ENCODE data around the gene TFF1. TPM values are rescaled to one million over a fixed set of nuclear protein-coding genes. Genes with fewer than 3 reads are reported as not detected.

Gene TFF1
- total and polyA plus RNA-seq, 2 of the 4 experiments (the other 2 are of a cell fraction): not detected

DNA sequence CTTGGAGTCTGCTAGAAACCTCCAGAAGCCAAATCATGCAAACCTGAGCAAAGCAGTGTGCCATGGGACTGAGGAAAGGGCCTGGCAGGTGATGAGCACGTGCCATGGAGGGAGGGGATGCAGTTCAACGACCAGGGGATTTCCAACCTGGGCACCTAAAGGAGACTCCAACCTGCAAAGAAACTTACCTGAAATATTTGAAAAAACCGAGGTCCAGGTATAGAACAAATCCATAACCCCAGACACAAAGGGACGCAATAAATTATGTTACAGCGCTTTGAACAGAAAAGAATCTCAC lies 46.2 kb upstream of the TFF1 start:
- no peaks in the 10 kb centered on the region for H4K20me1 ChIP-seq (ENCODE audit: insufficient read depth, low read length)
- intact Hi-C loops (cut with micrococcal nuclease): no loop called here
- H3K56ac ChIP-seq (ENCODE audit: extremely low read depth, insufficient read depth, low read length): no peak overlapping the region
- no peak overlapping the region for H3K23ac ChIP-seq (ENCODE audit: low read depth, low read length)
- H2BK120ac ChIP-seq (ENCODE audit: low read depth, low read length): no peak overlapping the region
- no peak overlapping the region for H4K5ac ChIP-seq (ENCODE audit: low read depth, low read length)
- no peak overlapping the region for H2AFZ ChIP-seq (replicated peaks; ENCODE audit: low read length, poor library complexity)
- H3K4me1 ChIP-seq (ENCODE audit: control insufficient read depth, insufficient read depth, low read length): peaks cover 5% of the 10 kb centered on the region; the same call in 1 of the 2 replicates
- CTCF ChIA-PET: no interaction called here
- no peak overlapping the region for H2BK20ac ChIP-seq (ENCODE audit: low read depth, low read length)
- ATAC-seq (ENCODE audit: low read depth) (no peak), DNase-seq (no peak)
- TF ChIP-seq MAZ (IDR thresholded peaks at IDR 0.05; ENCODE audit: borderline replicate concordance, low read depth, low read length): no peak
- no peak for TF ChIP-seq USF2 (IDR thresholded peaks at IDR 0.05; ENCODE audit: low read depth, low read length)
- no peak for TF ChIP-seq SMC3 (IDR thresholded peaks at IDR 0.05; ENCODE audit: low read depth, low read length)
- no peak for TF ChIP-seq MAFK (IDR thresholded peaks at IDR 0.05; ENCODE audit: low read depth, low read length)
- no peak for TF ChIP-seq RAD21 (IDR thresholded peaks at IDR 0.05; ENCODE audit: low read length)
- TF ChIP-seq MXI1 (IDR thresholded peaks at IDR 0.05; ENCODE audit: borderline replicate concordance, low read depth, low read length): no peak
- TF ChIP-seq NFE2L2 (IDR thresholded peaks at IDR 0.05; ENCODE audit: low read depth, low read length): no peak
- no peak for TF ChIP-seq CHD1 (IDR thresholded peaks at IDR 0.05; ENCODE audit: low read depth, low read length)
- TF ChIP-seq FOS (IDR thresholded peaks at IDR 0.05; ENCODE audit: low read depth, low read length): no peak
- TF ChIP-seq, protein P1, sequence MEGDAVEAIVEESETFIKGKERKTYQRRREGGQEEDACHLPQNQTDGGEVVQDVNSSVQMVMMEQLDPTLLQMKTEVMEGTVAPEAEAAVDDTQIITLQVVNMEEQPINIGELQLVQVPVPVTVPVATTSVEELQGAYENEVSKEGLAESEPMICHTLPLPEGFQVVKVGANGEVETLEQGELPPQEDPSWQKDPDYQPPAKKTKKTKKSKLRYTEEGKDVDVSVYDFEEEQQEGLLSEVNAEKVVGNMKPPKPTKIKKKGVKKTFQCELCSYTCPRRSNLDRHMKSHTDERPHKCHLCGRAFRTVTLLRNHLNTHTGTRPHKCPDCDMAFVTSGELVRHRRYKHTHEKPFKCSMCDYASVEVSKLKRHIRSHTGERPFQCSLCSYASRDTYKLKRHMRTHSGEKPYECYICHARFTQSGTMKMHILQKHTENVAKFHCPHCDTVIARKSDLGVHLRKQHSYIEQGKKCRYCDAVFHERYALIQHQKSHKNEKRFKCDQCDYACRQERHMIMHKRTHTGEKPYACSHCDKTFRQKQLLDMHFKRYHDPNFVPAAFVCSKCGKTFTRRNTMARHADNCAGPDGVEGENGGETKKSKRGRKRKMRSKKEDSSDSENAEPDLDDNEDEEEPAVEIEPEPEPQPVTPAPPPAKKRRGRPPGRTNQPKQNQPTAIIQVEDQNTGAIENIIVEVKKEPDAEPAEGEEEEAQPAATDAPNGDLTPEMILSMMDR (conservative IDR thresholded peaks at IDR 0.05; ENCODE audit: low read depth, low read length): no peak
- peaks cover 16% of the 10 kb centered on the region; the same call in 1 of the 2 replicates for H3K27me3 ChIP-seq (ENCODE audit: control insufficient read depth, insufficient read depth, low read length)
- H3K9ac ChIP-seq (ENCODE audit: low read depth, low read length): no peak overlapping the region
- H3K14ac ChIP-seq (replicated peaks; ENCODE audit: low read depth, low read length): no peak overlapping the region
- no peak overlapping the region for H4K91ac ChIP-seq (ENCODE audit: insufficient read depth, low read depth, low read length)
- BruUV-seq (replicated peaks): no TSS peak
- H2AK9ac ChIP-seq (replicated peaks; ENCODE audit: low read depth, low read length, poor library complexity): no peak overlapping the region
- dilution Hi-C loops (cut with HindIII; ENCODE audit: low sequenced_read_pairs, unreplicated experiment): no loop called here
- H3K4ac ChIP-seq (ENCODE audit: low read depth, low read length): no peak overlapping the region
- H3K4me3 ChIP-seq (ENCODE audit: insufficient read depth, low read depth, low read length): no peak overlapping the region
- no peak overlapping the region for H2AK5ac ChIP-seq (ENCODE audit: low read depth, low read length)
- H3K27ac ChIP-seq (ENCODE audit: insufficient read depth, low read length): no peak overlapping the region
- no peak overlapping the region for H4K8ac ChIP-seq (ENCODE audit: low read depth in 2 of 2, low read length in 2 of 2)
- no peak overlapping the region for H2BK5ac ChIP-seq (ENCODE audit: low read depth, low read length, poor library complexity, severe bottlenecking)
- no peak overlapping the region for H3K4me2 ChIP-seq (ENCODE audit: low read depth, low read length)
- no peaks in the 10 kb centered on the region for H3K9me3 ChIP-seq (ENCODE audit: control insufficient read depth, insufficient read depth, low read length)
- H3K79me1 ChIP-seq (ENCODE audit: low read depth in 1 of 2, low read length in 2 of 2): no peaks in the 10 kb centered on the region
- no peaks in the 10 kb centered on the region for H3K9me1 ChIP-seq (ENCODE audit: insufficient read depth, low read length)
- no peaks in the 10 kb centered on the region for H3K36me3 ChIP-seq (ENCODE audit: control insufficient read depth, insufficient read depth, low read length)
- POLR2A ChIA-PET (ENCODE audit: unreplicated experiment): no interaction called here
- in situ Hi-C loops (cut with MboI; ENCODE audit: low sequenced_read_pairs): no loop called here
- WGBS, 2 experiments (ENCODE audit: extremely low coverage in 2 of 2, insufficient read length in 1 of 2): no CpG with 5 or more reads among the region's 5 CpGs
- H3K18ac ChIP-seq (ENCODE audit: low read depth, low read length): no peak overlapping the region
- no peak overlapping the region for H2BK15ac ChIP-seq (ENCODE audit: low read depth, low read length)
